H1 (cell line): ENCODE measurements around the gene PALM2AKAP2.

Experiments used
- MAX ChIP-seq: IDR thresholded peaks from 2 replicates; pipeline ENCODE4 v1.6.1; 2012; ENCODE audit warnings: inconsistent platforms
- RFX5 ChIP-seq: IDR thresholded peaks from 2 replicates; pipeline ENCODE4 v1.6.1; 2011; ENCODE audit warnings: low read depth, low read length, improper control_type of control experiment, borderline replicate concordance

DNA sequence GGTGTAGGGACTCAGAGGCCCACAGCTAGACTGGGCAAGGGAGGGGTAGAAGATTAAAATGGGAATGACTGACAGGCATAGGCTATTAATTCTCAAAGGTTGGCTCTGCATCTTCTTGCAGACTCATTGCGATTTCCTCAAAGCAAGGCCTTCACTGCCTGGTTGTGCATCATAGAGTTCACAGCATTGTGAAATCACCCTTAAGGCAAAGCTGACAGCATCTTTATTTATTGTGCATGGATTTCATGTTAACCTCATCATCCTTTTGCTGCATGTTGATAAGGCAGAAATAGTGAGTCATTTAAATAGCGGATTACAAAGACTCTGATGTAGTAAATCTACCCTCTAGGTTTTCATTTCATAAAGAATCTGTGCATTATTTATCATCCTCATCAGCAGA lies 13.6 kb upstream of the PALM2AKAP2 start:
- TF ChIP-seq RFX5 (no peak), MAX (no peak)
